ENCODE results near the gene KCNH8.

The KCNH8 gene

DNA sequence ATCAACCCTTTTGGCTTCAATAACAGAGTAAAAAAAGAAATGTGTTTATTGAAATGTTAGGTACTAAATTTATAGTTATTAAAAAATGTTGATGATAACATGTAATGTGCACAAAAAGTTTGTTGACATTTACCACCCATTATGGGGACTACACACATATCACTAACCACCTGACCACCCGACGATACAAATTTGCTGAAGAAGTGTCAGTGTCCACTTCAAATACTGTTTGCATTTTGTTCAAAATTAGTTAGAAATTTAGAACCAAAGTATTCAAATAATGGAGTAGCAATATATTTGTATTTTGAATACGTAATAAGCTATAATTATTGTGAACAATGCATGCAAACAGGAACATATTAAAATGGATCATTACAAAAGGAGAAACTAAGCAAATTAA is 54.4 kb downstream of the KCNH8 start:
- TF ChIP-seq, protein P1, sequence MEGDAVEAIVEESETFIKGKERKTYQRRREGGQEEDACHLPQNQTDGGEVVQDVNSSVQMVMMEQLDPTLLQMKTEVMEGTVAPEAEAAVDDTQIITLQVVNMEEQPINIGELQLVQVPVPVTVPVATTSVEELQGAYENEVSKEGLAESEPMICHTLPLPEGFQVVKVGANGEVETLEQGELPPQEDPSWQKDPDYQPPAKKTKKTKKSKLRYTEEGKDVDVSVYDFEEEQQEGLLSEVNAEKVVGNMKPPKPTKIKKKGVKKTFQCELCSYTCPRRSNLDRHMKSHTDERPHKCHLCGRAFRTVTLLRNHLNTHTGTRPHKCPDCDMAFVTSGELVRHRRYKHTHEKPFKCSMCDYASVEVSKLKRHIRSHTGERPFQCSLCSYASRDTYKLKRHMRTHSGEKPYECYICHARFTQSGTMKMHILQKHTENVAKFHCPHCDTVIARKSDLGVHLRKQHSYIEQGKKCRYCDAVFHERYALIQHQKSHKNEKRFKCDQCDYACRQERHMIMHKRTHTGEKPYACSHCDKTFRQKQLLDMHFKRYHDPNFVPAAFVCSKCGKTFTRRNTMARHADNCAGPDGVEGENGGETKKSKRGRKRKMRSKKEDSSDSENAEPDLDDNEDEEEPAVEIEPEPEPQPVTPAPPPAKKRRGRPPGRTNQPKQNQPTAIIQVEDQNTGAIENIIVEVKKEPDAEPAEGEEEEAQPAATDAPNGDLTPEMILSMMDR (IDR thresholded peaks at IDR 0.05; ENCODE audit: low read length, missing control alignments), result no peak
- no peak for DNase-seq (ENCODE audit: low read depth)
- H3K4me3 ChIP-seq (replicated peaks; ENCODE audit: low read depth, low read length), result no peak overlapping the region

DNA sequence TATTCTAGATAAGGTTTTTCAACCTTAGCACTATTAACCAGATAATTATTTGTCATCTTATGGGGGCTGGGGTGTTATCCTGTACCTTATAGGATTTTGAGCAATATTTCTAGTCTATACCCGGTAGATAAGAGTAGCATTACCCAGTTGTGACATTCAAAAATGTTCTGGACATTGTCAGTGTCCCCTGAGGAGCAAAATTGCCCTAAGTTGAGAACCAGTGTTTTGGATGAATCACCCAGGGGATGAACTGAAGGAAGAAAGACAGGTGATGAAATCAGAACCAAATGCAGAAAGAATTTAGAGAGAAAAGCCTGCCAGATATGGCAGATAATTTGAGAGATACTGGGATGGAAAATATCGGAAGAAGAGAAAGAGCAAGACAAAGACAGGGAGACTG is 58.2 kb downstream of the KCNH8 start:
- DNase-seq (ENCODE audit: low read depth), result no peak
- no peak overlapping the region for H3K4me3 ChIP-seq (replicated peaks; ENCODE audit: low read depth, low read length)
- TF ChIP-seq, protein P1 (IDR thresholded peaks at IDR 0.05; ENCODE audit: low read length, missing control alignments), result no peak

DNA sequence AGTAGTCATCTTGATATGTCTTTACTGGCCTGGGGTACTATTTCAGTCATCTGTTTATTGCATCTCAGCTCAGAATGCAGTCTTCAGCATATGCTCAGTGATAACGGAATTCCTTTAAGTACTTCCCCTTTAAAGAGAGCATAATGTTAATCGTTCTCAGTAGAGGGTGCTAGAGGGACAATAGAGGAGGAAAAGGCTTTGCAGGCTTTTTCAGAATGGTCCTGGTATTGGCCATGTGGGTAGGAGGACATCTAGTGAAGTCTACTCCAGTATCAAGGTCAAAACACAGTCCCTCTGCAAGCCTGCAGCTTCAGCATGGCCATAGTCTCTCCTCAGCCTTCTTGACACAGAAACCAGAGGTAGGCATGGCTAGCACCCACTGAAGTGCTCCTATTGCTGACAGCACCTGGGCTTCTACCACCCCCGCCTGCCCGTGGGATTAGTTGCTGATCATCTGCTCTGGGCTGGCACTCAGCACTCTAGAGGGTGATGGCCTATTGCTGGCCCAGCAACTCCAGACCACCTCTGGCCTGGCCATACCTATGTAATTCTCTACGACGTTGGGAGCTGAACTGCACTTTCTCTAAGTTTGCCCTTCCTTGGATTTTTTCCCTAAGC is 65.4 kb downstream of the KCNH8 start:
- TF ChIP-seq, protein P1 (IDR thresholded peaks at IDR 0.05; ENCODE audit: low read length, missing control alignments), result no peak
- DNase-seq (ENCODE audit: low read depth), result no peak
- H3K4me3 ChIP-seq (replicated peaks; ENCODE audit: low read depth, low read length), result no peak overlapping the region

DNA sequence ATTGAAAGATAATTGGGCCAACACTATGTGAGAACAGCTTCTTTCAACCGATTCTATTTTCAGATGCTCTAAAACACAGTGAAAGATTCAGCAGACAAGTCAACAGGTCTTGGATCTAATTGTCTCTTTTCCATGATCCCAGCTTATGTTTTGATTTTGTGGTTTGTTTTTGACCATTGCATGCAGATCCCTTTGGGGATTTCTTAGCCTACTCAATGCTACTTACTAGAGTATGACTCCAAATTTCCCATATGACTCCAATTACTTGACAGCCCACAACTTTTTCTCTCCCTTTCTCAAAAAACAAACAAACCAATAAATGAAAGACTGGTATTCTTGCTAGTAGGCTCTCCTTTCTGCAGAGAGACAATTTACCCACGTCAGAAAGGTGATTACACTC is 67.1 kb downstream of the KCNH8 start:
- DNase-seq (ENCODE audit: low read depth), result no peak
- H3K4me3 ChIP-seq (replicated peaks; ENCODE audit: low read depth, low read length), result no peak overlapping the region
- TF ChIP-seq, protein P1 (IDR thresholded peaks at IDR 0.05; ENCODE audit: low read length, missing control alignments), result no peak

DNA sequence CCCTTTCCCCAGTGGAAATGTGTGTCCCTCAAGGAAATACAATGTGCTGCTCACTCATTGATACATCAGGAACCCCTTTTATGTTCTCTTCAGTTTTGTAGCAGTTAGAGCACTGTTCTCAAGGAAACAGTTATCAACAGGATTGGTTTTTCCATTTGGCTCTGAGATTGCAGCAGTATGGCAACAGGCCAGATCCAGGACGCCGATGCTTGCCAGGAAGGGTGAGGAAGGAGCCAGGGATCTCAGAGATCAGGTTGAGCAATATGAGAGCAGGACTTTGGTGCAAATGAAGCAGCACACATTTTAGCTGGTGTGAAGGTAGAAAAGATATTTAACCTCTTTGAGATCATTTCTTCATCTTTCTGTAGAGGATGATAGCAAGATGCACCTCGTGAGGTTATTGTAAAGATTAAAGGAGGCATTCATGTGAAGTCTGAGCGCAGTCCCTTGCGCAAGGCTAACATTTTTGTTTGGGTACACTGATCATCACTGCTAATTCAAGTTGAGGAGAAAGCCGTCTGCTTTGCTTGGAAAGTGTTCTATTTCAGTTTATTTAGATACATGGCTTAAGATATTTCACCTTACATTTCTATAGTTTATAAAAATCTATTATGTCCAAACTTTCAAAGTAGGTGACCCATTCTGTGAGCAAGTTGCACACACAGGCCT is 68.5 kb downstream of the KCNH8 start:
- no peak overlapping the region for H3K4me3 ChIP-seq (replicated peaks; ENCODE audit: low read depth, low read length)
- TF ChIP-seq, protein P1 (IDR thresholded peaks at IDR 0.05; ENCODE audit: low read length, missing control alignments), result no peak
- no peak for DNase-seq (ENCODE audit: low read depth)

DNA sequence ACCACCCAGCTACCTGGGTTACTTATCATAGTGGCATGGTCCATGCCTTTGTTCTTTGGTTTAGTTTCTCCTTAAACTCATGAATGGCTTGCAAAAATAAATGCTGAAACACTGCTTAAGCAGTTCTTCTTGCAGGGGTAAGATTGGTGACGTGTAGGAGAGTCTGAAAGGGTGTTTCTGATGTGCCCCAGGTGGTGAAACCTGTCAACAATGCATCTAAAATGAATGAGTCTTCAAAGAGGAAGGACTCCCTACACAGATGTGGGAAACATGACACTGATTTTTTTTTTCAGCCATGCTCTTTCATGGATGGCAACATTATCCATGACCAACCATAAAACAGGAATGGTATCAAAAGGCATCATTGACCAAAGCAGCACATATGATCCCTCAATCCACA is 72.0 kb downstream of the KCNH8 start:
- H3K4me3 ChIP-seq (replicated peaks; ENCODE audit: low read depth, low read length), result no peak overlapping the region
- DNase-seq (ENCODE audit: low read depth), result no peak
- TF ChIP-seq, protein P1 (IDR thresholded peaks at IDR 0.05; ENCODE audit: low read length, missing control alignments), result no peak

DNA sequence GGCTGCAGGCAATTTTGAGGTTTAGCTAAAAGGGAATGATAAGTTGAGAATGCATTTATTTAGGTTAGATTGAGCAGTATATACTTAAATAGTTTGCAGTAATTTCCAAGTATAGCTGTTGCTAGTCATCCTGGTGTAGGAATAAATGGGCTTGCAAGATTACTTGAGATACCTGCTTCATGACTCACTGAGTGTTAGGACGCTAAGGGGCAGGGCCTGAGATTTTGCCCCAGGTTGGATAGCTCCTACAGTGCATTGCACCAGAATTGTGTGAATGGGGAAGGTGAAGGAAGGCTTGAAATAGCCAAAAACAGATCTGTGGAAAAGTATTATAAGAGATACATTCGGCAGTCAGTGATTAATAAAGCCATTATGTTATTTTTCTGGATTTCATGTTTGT is 72.8 kb downstream of the KCNH8 start:
- no peak overlapping the region for H3K4me3 ChIP-seq (replicated peaks; ENCODE audit: low read depth, low read length)
- no peak for DNase-seq (ENCODE audit: low read depth)
- TF ChIP-seq, protein P1 (IDR thresholded peaks at IDR 0.05; ENCODE audit: low read length, missing control alignments), result no peak
